ENCODE measurements around the gene NPTXR. TPM values are rescaled to one million over a fixed set of nuclear protein-coding genes. Genes with fewer than 3 reads are reported as not detected.

NPTXR gene
- total RNA-seq, 1 donor from 2014 or later = 4.8 TPM

GRCh38 chr22:38782402-38783094, 61.3 kb downstream of the NPTXR start:
- Mint-ChIP-seq H3K27ac (ENCODE audit: unreplicated experiment) (peak overlapping the region; percentile 71), H3K27me3 (ENCODE audit: unreplicated experiment) (no peaks in the 10 kb centered on the region), H3K36me3 (ENCODE audit: unreplicated experiment) (peaks cover 6% of the 10 kb centered on the region), H3K4me1 (ENCODE audit: unreplicated experiment) (peaks cover 18% of the 10 kb centered on the region), H3K4me3 (ENCODE audit: unreplicated experiment) (no peak overlapping the region), H3K9me3 (ENCODE audit: unreplicated experiment) (no peaks in the 10 kb centered on the region)
- no peak for TF ChIP-seq CTCF (IDR thresholded peaks at IDR 0.05)
- DNase-seq (ENCODE audit: extremely low spot score, unreplicated experiment) = no peak

DNA sequence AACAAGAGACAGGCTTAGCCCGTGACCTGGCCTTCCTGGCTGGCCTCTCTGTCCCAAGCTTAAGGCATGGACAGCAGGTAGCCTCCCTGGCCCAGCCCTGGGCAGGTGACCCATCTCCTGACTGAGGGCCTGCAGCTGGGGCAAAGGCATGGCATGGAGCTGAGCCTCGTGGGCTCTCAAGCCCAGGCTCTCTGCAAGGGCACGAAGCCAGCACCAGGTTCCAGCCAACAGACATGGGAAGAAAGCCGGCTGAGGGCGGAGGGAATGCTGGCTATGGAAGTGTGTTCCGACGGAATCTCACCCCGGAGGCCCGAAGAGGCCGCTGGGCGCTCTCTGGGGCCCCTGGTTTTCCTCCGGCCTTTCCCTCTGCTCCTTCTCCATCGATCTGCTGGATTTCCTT, 62.8 kb downstream of the NPTXR start:
- H3K36me3 Mint-ChIP-seq (ENCODE audit: unreplicated experiment) = peaks cover 6% of the 10 kb centered on the region
- no peak for TF ChIP-seq CTCF (IDR thresholded peaks at IDR 0.05)
- no peak for DNase-seq (ENCODE audit: extremely low spot score, unreplicated experiment)
- no peaks in the 10 kb centered on the region for H3K27me3 Mint-ChIP-seq (ENCODE audit: unreplicated experiment)
- no peaks in the 10 kb centered on the region for H3K9me3 Mint-ChIP-seq (ENCODE audit: unreplicated experiment)
- no peak overlapping the region for H3K27ac Mint-ChIP-seq (ENCODE audit: unreplicated experiment)
- H3K4me3 Mint-ChIP-seq (ENCODE audit: unreplicated experiment) = no peak overlapping the region
- H3K4me1 Mint-ChIP-seq (ENCODE audit: unreplicated experiment) = peaks cover 18% of the 10 kb centered on the region

GRCh38 chr22:38777087-38777671, 66.6 kb downstream of the NPTXR start:
- Mint-ChIP-seq H3K27me3 (ENCODE audit: unreplicated experiment) (no peaks in the 10 kb centered on the region), H3K9me3 (ENCODE audit: unreplicated experiment) (no peaks in the 10 kb centered on the region), H3K4me1 (ENCODE audit: unreplicated experiment) (peaks cover 2% of the 10 kb centered on the region), H3K4me3 (ENCODE audit: unreplicated experiment) (no peak overlapping the region), H3K27ac (ENCODE audit: unreplicated experiment) (no peak overlapping the region), H3K36me3 (ENCODE audit: unreplicated experiment) (peaks cover 4% of the 10 kb centered on the region)
- no peak for DNase-seq (ENCODE audit: extremely low spot score, unreplicated experiment)
- no peak for TF ChIP-seq CTCF (IDR thresholded peaks at IDR 0.05)

DNA sequence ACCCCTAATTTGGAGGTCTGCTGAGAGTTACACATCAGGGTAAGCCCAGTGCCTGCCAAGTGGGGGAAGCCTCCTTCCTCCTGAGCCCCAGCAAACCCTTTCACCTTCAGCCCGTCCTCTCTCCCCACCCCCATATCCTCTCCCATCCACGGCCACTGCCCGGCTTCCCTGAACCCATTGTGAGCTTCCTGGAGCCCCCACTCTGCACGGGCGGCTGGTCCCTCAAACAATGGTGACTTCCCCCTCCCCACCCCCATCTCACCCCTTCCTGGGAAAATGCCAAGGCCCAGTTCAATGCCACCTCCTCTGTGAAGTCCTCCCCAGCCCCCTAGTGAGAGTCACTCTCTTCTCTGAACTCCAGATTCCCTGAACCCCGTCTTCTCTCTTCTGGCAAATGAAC, 67.7 kb downstream of the NPTXR start:
- no peak overlapping the region for H3K27ac Mint-ChIP-seq (ENCODE audit: unreplicated experiment)
- H3K4me3 Mint-ChIP-seq (ENCODE audit: unreplicated experiment) = no peak overlapping the region
- H3K27me3 Mint-ChIP-seq (ENCODE audit: unreplicated experiment) = no peaks in the 10 kb centered on the region
- peaks cover 3% of the 10 kb centered on the region for H3K36me3 Mint-ChIP-seq (ENCODE audit: unreplicated experiment)
- H3K4me1 Mint-ChIP-seq (ENCODE audit: unreplicated experiment) = no peaks in the 10 kb centered on the region
- no peaks in the 10 kb centered on the region for H3K9me3 Mint-ChIP-seq (ENCODE audit: unreplicated experiment)
- DNase-seq (ENCODE audit: extremely low spot score, unreplicated experiment) = no peak
- TF ChIP-seq CTCF (IDR thresholded peaks at IDR 0.05) = no peak

GRCh38 chr22:38775656-38776055, 68.2 kb downstream of the NPTXR start:
- Mint-ChIP-seq H3K9me3 (ENCODE audit: unreplicated experiment) (no peaks in the 10 kb centered on the region), H3K4me3 (ENCODE audit: unreplicated experiment) (no peak overlapping the region), H3K27ac (ENCODE audit: unreplicated experiment) (no peak overlapping the region), H3K27me3 (ENCODE audit: unreplicated experiment) (no peaks in the 10 kb centered on the region), H3K4me1 (ENCODE audit: unreplicated experiment) (no peaks in the 10 kb centered on the region), H3K36me3 (ENCODE audit: unreplicated experiment) (peaks cover 3% of the 10 kb centered on the region)
- TF ChIP-seq CTCF (IDR thresholded peaks at IDR 0.05) = no peak
- no peak for DNase-seq (ENCODE audit: extremely low spot score, unreplicated experiment)

Measured in osteocyte (in vitro differentiated cells).